Endometrial microvascular endothelial cells (primary cell): Measurements from ENCODE around the gene NPAS2. TPM values are rescaled to one million over a fixed set of nuclear protein-coding genes. Genes with fewer than 3 reads are reported as not detected.

ENCODE experiments used
- in situ Hi-C: cut with HindIII; loops from 2 replicates; pipeline ENCODE4 v1.10.0; 2017; ENCODE audit warnings: low sequenced_read_pairs, low pct_unique_long_range_greater_than_20kb; ENCODE audit errors: inconsistent ontology term
- total RNA-seq: library from RNA; depleted of rRNA; stranded (reverse); fragments of >200 nt; gene quantifications from one replicate; pipeline ENCODE4 v1.2.3, GENCODE V29; 2015; ENCODE audit errors: inconsistent ontology term

The NPAS2 gene
- total RNA-seq, 1 donor from 2014 or later, result 0.93 TPM

DNA sequence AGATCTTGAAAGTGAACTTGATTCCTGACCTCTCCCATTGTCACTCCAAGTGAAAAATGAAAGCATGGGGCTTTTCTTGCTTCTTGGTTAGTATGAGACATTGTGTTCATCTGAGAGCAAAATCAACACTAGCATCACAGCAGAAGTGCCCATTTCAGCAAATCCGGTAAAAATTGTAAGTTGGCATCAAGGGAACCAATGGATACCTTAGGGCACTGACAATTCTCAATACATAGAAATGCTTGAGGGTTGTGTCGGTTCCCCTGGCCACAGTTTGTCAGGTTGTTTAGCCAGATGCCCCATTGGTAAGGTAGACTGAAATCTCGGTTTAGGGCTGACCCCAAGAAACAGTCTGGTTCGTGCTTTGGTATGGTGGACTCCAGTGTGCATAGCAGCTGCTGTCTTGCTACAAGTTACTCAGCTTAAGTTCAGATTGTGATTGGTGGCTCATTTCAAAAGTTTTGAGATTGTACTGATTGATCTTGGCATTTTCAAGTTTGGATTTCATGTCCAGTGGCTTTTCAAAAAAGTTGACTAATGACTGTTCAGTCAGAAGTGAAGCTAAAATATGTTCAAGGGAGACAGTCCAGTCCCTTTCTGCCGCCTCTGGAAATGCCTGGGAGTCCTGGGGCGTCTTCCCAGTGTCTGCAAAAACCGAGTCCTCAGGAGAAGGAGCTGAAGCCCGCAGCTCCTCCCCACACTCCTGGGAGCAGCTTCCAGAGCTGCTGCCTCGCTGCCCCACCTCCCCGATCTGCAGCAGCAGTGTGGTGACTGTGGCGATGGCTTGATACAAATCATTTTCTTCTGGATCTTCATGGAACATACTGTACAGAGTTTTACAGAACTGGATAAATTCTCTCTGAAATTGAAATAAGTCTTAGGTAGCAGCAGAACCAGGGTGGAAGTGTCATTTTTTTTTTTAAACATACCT is 187.7 kb downstream of the NPAS2 start:
- in situ Hi-C loops, result loop anchor here (25.0 kb wide), 1 partner anchor 205 kb away; no protein-coding TSS in a partner anchor

DNA sequence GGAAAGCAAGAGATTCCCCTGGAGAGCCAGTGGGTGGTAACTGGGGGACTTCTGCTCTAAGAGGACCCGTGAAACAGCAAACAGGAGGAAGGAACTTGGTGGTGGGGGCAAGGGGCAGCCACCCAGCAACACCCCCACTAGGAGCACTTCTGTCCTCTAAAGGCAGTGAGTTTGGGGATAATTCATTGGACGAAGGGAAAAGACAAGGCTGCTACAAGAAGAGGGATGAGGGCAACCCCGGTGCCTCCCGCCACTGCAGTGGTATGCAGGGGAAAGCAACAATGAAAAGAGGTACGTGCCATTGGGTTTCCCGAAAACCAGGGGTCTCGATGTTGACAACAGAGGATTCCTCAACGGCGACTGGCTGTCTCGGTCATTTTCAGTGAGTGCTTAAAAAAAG is 191.2 kb downstream of the NPAS2 start:
- in situ Hi-C loops, result loop anchor here (25.0 kb wide), 1 partner anchor 201 kb away; no protein-coding TSS in a partner anchor

DNA sequence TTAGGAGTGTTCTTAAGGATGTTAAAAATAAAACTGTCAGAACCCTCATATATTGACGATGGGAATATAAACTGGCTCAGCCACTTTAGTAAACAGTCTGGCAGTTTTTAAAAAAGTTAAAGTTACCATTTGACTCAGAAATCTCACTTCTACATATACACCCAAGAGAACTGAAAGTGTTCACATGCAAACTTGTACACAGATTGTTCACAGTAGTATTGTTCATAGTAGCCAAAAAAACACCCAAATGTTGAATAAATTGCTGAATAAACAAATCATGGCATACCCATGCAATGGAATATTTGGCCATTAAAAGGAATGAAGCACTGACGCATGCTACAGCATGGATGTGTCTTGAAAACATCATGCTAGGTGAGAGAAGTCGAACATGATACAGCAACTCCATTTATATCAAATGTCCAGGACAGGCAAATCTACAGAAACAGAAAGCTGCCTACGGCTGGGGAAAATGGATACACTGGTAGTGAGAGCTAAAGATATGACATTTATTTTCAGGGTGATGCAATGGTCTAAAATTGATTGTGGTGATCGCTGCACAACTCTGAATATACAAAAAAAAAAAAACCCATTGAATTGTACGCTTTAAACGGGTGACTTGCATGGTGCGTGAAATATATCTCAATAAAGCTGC is 192.2 kb downstream of the NPAS2 start:
- in situ Hi-C loops, result loop anchor here (25.0 kb wide), 1 partner anchor 200 kb away; no protein-coding TSS in a partner anchor

DNA sequence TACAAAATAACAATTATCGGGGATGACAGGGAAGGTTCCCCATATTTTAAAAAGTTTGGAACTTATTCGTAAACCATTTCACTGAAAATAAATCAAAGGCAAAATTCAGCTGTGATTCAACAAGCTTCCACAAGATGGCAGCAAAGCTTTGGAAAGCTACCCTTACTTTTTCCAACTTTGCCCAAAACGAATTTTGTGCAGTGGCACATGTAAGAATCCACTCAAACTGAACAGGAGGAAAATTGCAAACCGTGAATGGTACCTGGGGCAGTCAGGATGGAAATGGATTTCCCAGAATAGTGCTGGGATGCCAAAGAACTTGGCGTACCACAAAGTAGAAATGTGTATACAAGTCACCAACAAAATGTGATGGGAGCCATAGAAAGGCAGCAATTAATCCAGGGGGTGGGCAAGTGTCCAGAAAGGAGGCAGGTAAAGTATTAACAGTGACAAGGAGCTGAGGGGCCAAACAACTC is 192.8 kb downstream of the NPAS2 start:
- in situ Hi-C loops, result loop anchor here (25.0 kb wide), 1 partner anchor 200 kb away; no protein-coding TSS in a partner anchor

DNA sequence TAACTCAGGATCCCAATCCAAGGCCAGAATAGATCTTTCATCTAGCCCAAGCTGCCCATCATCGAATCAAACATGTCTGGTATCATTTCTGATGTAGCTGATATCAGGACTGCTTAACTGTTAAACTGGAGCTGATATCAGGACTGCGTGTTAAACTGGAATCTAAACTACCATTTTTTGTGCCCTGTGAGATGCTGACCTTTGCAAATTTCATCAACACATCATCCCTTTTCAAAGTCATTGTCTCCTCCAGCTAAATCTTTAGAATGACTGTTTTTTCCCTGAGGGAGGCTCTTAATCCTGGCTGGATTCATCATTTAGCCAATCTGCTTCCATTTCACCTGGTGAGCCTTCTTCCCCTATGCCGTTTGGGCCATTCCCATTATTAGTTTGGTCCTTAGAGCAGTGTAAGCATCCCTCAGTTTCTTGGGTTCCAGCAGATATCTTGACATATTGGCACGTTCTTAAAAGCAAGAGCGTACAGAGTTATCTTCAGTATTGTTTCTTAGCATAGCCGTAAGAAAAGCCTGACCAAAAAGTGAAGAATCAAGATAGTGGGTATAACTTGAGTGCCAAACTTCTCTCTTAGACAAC is 194.4 kb downstream of the NPAS2 start:
- in situ Hi-C loops, result loop anchor here (25.0 kb wide), 1 partner anchor 198 kb away; no protein-coding TSS in a partner anchor

DNA sequence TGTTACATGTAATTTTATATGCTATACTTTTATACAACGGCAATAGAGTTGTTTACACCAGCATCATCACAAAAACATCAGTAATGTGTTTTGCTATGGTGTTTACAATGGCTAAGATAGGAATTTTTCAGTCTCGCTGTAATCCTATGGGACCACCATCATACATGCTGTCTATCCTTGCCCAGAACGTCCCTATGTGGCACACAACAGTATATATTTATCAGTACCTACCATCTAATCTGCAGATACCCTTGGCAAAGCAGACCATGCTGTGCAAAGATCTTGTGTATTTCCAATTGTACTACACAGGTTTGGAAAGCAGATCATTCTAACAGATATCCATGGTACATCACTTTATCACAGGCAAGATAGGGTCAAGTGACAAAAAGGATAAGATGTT is 197.4 kb downstream of the NPAS2 start:
- in situ Hi-C loops, result loop anchor here (25.0 kb wide), 1 partner anchor 195 kb away; no protein-coding TSS in a partner anchor

DNA sequence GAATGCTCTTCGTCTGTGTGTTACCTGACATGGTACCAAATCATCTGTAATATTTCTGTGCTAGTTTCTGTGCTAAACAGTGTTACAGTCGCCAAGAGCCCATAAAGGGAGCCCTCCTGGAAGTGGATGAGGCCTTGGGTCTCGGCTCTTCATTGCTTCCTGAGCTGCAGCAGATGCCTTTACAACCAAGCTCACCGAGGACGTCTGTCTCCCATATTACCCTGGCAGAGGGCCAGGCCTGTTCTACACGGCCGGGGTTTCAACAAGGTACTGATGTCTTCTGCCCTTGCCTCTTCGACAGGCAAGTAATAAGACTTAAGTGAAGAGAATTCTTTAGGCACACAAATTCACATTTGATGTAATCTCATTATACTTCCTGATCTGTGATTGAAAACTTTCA is 199.0 kb downstream of the NPAS2 start:
- in situ Hi-C loops, result loop anchor here (25.0 kb wide), 1 partner anchor 193 kb away; no protein-coding TSS in a partner anchor

DNA sequence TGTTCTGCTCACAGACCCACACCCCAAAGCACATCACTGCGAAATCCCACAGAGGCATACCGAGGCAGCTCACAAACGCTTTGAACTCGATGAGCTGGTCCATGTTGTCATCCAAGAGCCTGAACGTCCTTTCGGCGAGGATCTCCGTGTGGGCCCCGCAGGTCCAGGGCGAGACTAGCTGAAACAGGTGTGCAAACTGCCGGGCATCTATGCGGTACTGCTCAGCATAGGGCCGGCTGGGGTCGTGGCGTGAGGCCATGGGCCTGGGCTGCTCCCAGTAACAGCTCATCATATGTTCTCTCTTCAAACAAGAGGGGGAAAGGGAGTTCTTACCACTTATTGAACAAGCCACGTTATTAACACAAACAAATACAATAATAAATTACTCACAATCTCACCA is 202.3 kb downstream of the NPAS2 start:
- in situ Hi-C loops, result loop anchor here (25.0 kb wide), 1 partner anchor 190 kb away; no protein-coding TSS in a partner anchor

DNA sequence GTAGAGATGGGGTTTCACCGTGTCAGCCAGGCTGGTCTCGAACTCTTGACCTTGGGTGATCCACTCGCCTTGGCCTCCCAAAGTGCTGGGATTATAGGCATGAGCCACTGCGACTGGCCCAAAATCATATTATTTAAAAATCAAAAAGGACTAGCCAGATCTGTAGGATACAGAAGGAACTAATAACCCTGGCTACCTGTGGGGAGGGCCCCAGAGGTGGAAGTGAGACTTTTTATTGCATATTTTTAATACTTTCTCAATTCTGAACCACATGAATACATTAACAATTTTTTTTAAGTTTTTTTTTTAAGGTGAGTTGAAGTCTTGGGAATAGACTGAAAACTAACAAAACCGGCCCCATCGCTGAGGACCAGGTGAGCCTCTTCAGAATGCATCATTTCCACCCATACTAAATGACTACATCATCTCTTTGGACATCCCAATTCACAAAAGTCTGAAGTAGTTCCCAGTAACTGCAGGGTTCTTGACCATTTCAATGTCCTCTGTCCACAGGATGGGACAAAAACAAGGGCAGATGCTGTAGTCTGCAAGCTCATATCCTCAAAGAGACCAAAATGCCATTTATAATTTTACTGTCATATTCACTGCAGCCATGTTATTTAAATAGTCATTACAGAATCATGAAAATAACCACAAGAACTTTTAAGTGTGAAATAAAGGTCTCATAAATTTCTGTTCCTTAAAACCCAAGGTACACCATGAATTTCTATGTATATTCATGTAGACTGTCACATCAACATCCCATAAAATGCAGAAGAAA is 203.6 kb downstream of the NPAS2 start:
- in situ Hi-C loops, result loop anchor here (25.0 kb wide), 1 partner anchor 189 kb away; no protein-coding TSS in a partner anchor

DNA sequence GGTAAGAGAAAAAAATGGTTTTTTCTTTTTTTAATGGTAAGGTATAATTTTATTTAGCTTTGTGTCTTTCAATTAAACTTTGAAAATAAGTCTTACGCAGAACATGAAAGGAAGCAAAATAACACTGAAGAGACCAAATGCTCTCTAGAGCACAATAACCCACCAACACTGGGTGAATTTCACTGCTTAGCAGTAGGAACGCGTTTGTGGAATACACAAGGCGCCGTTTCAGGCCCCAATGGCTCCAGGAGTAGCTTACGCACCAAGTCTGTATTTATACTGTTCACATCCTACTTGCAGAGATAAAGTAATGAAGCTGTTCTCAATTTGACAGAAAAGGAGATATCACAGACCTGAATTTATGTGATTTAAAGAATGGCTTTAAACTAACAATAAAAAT is 205.6 kb downstream of the NPAS2 start:
- in situ Hi-C loops, result no loop called here

DNA sequence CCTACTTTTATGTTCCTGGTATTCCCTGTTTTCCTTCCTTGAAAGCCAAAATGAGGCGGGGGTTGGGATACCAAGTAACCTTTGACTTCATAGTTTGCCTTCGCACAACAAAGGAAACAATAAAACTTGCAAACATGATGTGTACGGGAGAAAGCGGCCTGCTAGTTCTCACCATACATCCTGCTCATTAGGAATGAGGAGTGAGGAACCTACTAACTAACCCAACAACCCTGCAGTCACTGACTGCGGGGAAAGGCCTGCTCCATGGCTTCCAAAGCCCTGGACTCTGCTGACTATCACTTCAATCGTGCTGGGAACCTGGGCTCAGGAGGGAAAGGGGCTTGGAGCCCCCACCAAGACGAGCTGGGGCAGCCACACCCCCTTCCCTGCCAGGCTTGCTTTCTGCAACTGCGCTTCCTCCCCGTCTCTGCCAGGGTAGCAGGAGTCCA is 206.3 kb downstream of the NPAS2 start:
- in situ Hi-C loops, result no loop called here

DNA sequence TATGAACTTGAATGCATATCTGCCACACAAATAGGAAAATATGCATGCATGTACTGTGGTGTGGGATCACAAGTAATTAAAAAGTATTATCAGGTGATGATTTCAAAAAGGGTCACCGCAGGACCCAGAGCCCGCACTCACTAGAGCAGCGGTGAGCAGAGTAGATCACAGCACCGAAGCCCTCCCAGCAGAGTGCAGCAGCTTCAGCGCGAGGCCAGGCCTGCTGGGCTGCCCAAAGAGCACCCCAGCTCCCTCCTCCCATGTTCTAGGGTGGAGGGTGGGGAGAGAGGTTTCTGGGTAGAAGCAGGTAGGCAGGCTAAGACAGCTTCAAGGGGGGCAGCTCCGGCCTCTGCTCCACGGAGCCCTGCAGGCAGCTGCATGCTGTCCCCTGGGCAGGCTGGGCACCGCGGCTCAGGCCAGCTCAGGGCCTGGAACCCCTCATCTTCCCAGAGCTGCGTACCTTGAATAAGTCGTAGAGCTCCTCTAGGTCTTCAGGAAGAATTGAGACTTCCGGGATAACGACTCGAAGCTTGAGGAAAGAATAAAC is 207.1 kb downstream of the NPAS2 start:
- in situ Hi-C loops, result no loop called here

DNA sequence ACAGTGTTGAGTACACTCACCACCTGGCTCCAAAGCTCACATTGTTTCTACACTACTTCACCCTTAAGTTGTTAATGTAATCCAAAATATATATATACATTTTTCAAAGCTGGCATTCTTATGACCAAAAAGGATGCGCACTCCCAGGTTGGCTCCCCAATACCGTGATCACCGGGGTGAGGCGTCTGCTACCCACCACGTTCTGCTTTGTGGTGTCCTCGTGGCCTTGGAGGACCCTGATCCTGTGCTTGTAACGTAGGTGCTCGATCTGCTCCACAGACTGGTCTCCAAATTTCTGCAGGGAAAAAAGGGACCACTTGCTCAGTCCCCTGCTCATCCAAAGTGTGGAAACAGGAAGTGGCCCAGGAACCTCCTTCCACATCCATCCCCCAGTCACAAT is 207.9 kb downstream of the NPAS2 start:
- in situ Hi-C loops, result no loop called here

DNA sequence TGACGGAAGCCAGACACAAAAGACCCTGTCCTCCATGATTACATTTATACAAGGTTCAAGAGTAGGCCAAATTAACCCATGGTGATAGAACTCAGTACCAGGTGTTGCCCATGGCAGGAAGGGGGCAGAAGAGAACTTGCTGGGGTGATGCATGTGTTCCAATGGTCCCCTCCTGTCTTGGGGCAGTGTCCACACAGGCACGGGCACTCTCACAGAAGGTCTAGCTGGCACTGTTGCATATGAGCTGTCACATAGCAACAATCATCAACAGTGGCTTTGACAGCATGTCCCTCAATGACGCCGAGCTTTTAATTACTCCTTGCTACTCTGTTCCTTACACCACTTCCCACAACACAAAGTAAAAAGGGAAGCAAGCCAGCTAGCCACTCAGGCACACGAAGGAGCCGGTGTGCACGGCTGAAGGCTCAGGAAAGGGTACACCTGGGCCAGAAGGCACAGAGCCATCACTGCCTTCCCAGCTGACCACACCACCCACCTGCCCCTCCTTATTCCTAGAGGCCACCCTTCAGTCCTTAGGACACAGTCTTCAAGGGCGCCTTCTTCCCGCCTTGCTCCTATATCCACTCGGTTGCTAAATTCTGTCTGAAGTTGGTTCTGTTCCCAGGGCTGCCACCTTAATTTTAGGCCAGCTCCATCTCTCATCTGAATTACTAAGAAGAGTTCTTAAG is 211.1 kb downstream of the NPAS2 start:
- in situ Hi-C loops, result no loop called here

DNA sequence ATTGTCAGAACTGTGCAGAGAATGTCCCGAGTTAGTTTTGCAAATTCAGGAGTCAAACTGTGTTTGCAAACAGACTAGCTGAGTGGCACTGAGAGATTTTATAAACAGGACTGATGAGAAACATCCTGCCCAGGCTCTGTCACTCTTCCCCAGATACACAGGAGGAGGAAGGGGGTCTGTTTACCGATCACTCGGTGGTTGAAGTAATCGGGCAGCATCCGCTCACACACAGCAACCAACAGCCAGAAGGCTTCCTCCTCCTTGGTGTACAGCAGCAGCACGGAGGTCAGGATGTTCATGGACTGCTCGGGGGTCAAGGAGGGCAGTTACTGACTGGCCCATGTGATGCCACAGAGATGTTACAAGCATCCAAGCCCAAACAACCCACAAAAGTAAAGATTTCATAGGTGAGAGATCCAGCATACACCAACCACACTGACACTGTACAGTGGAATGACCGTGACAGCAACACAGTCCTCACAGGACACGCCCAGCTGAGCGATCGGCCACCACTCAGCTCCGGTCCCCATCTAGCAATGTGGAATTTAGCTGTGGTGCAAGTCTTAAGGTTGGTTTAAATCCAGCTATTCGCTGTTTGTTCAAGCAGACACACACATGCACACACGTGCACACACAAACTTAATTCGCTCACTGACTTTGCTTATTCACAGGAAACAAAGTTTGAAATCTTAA is 212.3 kb downstream of the NPAS2 start:
- in situ Hi-C loops, result no loop called here

DNA sequence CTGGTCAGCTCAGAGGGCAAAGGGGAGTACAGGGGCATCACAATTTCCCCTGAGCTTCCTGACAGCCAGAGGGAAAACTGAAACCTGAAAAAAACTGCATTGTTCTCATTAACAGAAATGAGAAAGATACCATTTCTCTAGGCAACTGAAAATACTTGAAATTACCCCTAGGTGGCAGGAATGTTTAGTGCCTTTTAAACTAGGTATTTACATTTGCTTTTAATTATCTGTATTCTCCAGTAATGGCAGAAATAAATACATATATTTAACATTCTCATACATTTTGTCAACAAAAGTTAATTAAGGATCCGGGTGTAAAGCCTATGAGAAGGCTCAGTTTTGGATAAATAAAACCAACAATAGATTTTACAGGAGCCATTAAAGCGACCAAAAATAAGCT is 216.6 kb downstream of the NPAS2 start:
- in situ Hi-C loops, result no loop called here

DNA sequence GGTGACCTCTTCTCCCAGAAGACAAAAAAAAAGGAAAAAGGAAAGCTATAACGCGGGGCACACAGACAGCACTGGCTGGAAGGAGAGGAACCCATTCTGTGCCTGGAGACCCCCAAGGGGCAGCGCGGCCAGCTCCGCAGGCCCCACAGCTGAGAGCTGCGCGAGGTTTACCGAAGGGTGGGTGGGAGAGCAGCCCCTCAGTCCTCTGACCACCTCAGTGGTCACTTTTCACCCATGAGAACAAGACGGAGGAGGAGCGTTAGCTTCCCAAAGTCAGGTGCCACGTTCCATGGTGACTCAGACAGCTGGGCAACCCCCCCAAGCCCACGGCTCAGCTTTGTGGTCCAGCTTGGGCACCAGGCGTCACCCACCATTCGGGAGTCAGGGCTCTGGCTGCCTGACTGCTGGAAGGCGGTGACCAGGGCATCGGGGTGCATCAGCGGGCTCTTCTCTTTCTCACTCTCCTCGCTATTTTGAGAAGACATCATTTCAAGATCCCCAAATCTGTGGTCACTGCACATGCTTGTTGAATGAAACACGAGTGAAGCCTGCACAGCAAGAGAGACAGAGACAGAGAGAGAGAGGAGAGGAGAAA is 217.3 kb downstream of the NPAS2 start:
- in situ Hi-C loops, result no loop called here
